Stimulated activated CD4-positive, alpha-beta T cell treated with anti-CD3 and anti-CD28 coated beads, TNF-alpha, amount 100 ng/mL, for 48 hours (primary cell): ENCODE measurements around the gene PDHA1.

Source experiments
- DNase-seq, 3 donors: peaks; one replicate each; pipeline ENCODE4 v3.0.0-alpha.2; 2020; ENCODE audit warnings: low read depth in 3 of 3

The PDHA1 gene

GRCh38 chrX:19375546-19375945 is 31.8 kb downstream of the PDHA1 start:
- no peak for DNase-seq

GRCh38 chrX:19377799-19378198 is 34.1 kb downstream of the PDHA1 start:
- DNase-seq: no peak

- DNase-seq: no peak
These were observed 37.6 kb downstream of the PDHA1 start for GRCh38 chrX:19381326-19381725.

GRCh38 chrX:19382555-19383145 is 38.9 kb downstream of the PDHA1 start:
- DNase-seq: peak; percentile 16 to 67 (median 22)

- no peak for DNase-seq
These were observed 43.0 kb downstream of the PDHA1 start for GRCh38 chrX:19386679-19387078.

- no peak for DNase-seq
These were observed 44.4 kb downstream of the PDHA1 start for GRCh38 chrX:19388064-19388679.

- no peak for DNase-seq
These were observed 45.0 kb downstream of the PDHA1 start for GRCh38 chrX:19388741-19389140.

GRCh38 chrX:19389227-19389845 is 45.6 kb downstream of the PDHA1 start:
- DNase-seq: no peak

GRCh38 chrX:19392078-19392477 is 48.4 kb downstream of the PDHA1 start:
- DNase-seq: no peak

GRCh38 chrX:19392703-19393102 is 49.0 kb downstream of the PDHA1 start:
- no peak for DNase-seq

GRCh38 chrX:19403696-19404095 is 60.0 kb downstream of the PDHA1 start:
- DNase-seq: no peak

- DNase-seq: no peak
These were observed 66.5 kb downstream of the PDHA1 start for GRCh38 chrX:19410259-19410658.
